ENCODE measurements around the gene TELO2.

The TELO2 gene

DNA sequence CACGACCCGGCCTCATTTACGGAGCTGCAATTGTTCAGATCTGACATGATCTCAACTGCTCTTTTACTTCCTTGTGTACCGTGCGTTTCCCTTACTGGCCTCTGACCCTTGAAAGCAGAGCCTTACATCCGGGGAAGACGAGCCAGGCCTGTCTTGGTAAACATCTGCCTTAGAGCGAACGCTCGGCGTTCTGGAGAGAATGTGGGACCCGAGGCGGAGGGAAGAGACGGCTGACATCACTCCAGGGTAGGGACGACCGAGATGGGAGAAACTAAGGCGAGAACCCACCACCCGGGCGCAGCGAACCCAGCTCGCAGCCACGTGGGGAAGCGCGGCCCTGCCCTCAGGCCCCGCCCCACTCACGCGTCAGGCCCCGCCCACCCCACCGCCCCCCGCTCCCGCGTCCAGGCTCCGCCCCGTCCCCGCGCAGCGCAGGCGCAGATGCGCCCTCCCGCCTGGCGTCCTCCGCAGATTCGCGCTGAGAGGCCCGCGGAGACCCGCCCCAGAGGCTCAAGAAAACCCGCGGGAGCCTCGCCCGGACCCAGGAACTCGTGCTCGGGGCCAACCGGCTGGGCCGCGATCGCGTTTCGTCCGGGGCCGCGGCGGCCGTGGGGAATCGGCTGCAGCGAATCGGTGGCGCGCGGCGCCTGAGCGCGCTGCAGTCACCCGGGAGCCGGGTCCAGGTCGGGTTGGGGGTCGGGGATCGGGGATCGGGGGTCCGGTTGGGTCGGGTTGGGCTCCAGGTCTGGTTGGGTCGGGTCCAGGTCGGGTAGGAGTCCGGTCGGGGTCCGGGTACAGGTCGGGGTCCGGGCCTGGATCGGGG, at the start of gene TELO2:
Gene TELO2, plus strand, starts transcription at position 438 of the 823 bp plus-strand sequence. CDS start 922 bp downstream, outside the sequence.
- peak within 1 kb of the TSS; percentile 67 for H3K27ac ChIP-seq
- H2AFZ ChIP-seq, result peak within 1 kb of the TSS; percentile 97
- peaks cover 6% of the 10 kb centered on the region for H3K4me1 ChIP-seq
- peak within 1 kb of the TSS; percentile 31 for H3K9ac ChIP-seq
- peak within 1 kb of the TSS; percentile 99 for H3K4me2 ChIP-seq (ENCODE audit: low read length)
- no peaks in the 10 kb centered on the region for H3K9me3 ChIP-seq (ENCODE audit: control insufficient read depth, low read length)
- H3K36me3 ChIP-seq (ENCODE audit: control insufficient read depth, insufficient read depth, low read length), result no peaks in the 10 kb centered on the region
- TF ChIP-seq, protein P1, sequence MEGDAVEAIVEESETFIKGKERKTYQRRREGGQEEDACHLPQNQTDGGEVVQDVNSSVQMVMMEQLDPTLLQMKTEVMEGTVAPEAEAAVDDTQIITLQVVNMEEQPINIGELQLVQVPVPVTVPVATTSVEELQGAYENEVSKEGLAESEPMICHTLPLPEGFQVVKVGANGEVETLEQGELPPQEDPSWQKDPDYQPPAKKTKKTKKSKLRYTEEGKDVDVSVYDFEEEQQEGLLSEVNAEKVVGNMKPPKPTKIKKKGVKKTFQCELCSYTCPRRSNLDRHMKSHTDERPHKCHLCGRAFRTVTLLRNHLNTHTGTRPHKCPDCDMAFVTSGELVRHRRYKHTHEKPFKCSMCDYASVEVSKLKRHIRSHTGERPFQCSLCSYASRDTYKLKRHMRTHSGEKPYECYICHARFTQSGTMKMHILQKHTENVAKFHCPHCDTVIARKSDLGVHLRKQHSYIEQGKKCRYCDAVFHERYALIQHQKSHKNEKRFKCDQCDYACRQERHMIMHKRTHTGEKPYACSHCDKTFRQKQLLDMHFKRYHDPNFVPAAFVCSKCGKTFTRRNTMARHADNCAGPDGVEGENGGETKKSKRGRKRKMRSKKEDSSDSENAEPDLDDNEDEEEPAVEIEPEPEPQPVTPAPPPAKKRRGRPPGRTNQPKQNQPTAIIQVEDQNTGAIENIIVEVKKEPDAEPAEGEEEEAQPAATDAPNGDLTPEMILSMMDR (IDR thresholded peaks at IDR 0.05), result no peak
- peaks cover 3% of the 10 kb centered on the region for H3K79me2 ChIP-seq
- H3K27me3 ChIP-seq (ENCODE audit: control insufficient read depth, insufficient read depth, low read length), result no peaks in the 10 kb centered on the region
- H3K4me3 ChIP-seq (ENCODE audit: low read depth, low read length), result peak within 1 kb of the TSS; percentile 65

GRCh38 chr16:1443403-1443973, 49.7 kb upstream of the TELO2 start:
- H3K4me3 ChIP-seq (ENCODE audit: low read depth, low read length), result no peak overlapping the region
- no peaks in the 10 kb centered on the region for H3K36me3 ChIP-seq (ENCODE audit: control insufficient read depth, insufficient read depth, low read length)
- H3K27me3 ChIP-seq (ENCODE audit: control insufficient read depth, insufficient read depth, low read length), result no peaks in the 10 kb centered on the region
- no peak overlapping the region for H2AFZ ChIP-seq
- no peaks in the 10 kb centered on the region for H3K79me2 ChIP-seq
- H3K9ac ChIP-seq, result no peak overlapping the region
- no peaks in the 10 kb centered on the region for H3K4me1 ChIP-seq
- TF ChIP-seq, protein P1 (IDR thresholded peaks at IDR 0.05), result no peak
- H3K9me3 ChIP-seq (ENCODE audit: control insufficient read depth, low read length), result no peaks in the 10 kb centered on the region
- no peak overlapping the region for H3K4me2 ChIP-seq (ENCODE audit: low read length)
- no peak overlapping the region for H3K27ac ChIP-seq

- no peak within 1 kb of the TSS for H3K27ac ChIP-seq
- no peak within 1 kb of the TSS for H3K4me3 ChIP-seq (ENCODE audit: low read depth, low read length)
- H3K4me1 ChIP-seq, result no peaks in the 10 kb centered on the region
- no peak within 1 kb of the TSS for H2AFZ ChIP-seq
- no peak within 1 kb of the TSS for H3K9ac ChIP-seq
- TF ChIP-seq, protein P1 (IDR thresholded peaks at IDR 0.05), result no peak
- no peaks in the 10 kb centered on the region for H3K27me3 ChIP-seq (ENCODE audit: control insufficient read depth, insufficient read depth, low read length)
- no peak within 1 kb of the TSS for H3K4me2 ChIP-seq (ENCODE audit: low read length)
- no peaks in the 10 kb centered on the region for H3K9me3 ChIP-seq (ENCODE audit: control insufficient read depth, low read length)
- no peaks in the 10 kb centered on the region for H3K79me2 ChIP-seq
- H3K36me3 ChIP-seq (ENCODE audit: control insufficient read depth, insufficient read depth, low read length), result no peaks in the 10 kb centered on the region
Observed at GRCh38 chr16:1443980-1444729, 49.0 kb upstream of the TELO2 start, which contains the start of gene CCDC154. TSS of gene CCDC154 (minus strand) at chr16:1444556. CDS start at chr16:1444322, 234 bp downstream.

- Histone ChIP-seq H3K27ac (no peak overlapping the region), H3K36me3 (ENCODE audit: control insufficient read depth, insufficient read depth, low read length) (no peaks in the 10 kb centered on the region), H3K4me1 (no peaks in the 10 kb centered on the region), H3K9me3 (ENCODE audit: control insufficient read depth, low read length) (no peaks in the 10 kb centered on the region), H3K4me2 (ENCODE audit: low read length) (no peak overlapping the region), H3K79me2 (no peaks in the 10 kb centered on the region), H3K4me3 (ENCODE audit: low read depth, low read length) (no peak overlapping the region), H3K27me3 (ENCODE audit: control insufficient read depth, insufficient read depth, low read length) (no peaks in the 10 kb centered on the region), H2AFZ (no peak overlapping the region), H3K9ac (no peak overlapping the region)
- TF ChIP-seq, protein P1 (IDR thresholded peaks at IDR 0.05), result no peak
Observed at GRCh38 chr16:1444730-1445517, 48.2 kb upstream of the TELO2 start.

All from parathyroid adenoma (tissue), 2 donors.